Natural killer cell treated with Interleukin-12 subunit alpha and Interleukin-12 subunit beta and Interleukin-15 and Interleukin-18, amount 100 ng/mL, for 72 hours (primary cell): ENCODE data around the gene BMERB1. TPM values are rescaled to one million over a fixed set of nuclear protein-coding genes. Genes with fewer than 3 reads are reported as not detected.

Experiments
- ATAC-seq, 2 donors: fragments of 150-1000 bp; cut with Tn5 transposase in 1 of 2; sonication (Bioruptor Pico), chemical (Tn5 transposase) in 1 of 2; 2 replicates each; pipeline ENCODE4 v1.10.0; 2021
- DNase-seq: peaks from one replicate; pipeline ENCODE4 v3.0.0; 2022; ENCODE audit warnings: low spot score
- H3K27ac Mint-ChIP-seq, 2 donors: 1 replicate in 1 of 2; 2 replicates in 1 of 2; pipeline ENCODE4 v1.8.0; 2022; ENCODE audit warnings: mixed read lengths in 2 of 2, mild to moderate bottlenecking in 1 of 2, moderate library complexity in 1 of 2
- H3K27me3 Mint-ChIP-seq, 2 donors: 1 replicate in 1 of 2; 2 replicates in 1 of 2; pipeline ENCODE4 v1.8.0; 2022; ENCODE audit warnings: mixed read lengths in 2 of 2
- H3K36me3 Mint-ChIP-seq: one replicate; pipeline ENCODE4 v1.8.0; 2022; ENCODE audit warnings: mixed read lengths
- H3K4me1 Mint-ChIP-seq, 2 donors: 1 replicate in 1 of 2; 2 replicates in 1 of 2; pipeline ENCODE4 v1.8.0; 2022; ENCODE audit warnings: low read depth in 2 of 2, mixed read lengths in 2 of 2, mild to moderate bottlenecking in 1 of 2
- H3K4me3 Mint-ChIP-seq: one replicate; pipeline ENCODE4 v1.8.0; 2022; ENCODE audit warnings: mixed read lengths
- H3K9me3 Mint-ChIP-seq: 2 replicates; pipeline ENCODE4 v1.8.0; 2022; ENCODE audit warnings: mixed read lengths
- total RNA-seq, 2 donors: library from RNA; stranded (reverse); gene quantifications; one replicate each; pipeline ENCODE4 v1.2.3, GENCODE V29; 2022

Gene BMERB1
- total RNA-seq, 2 donors from 2014 or later = 5.4 to 7.3 TPM

GRCh38 chr16:15613676-15614075, 179.3 kb downstream of the BMERB1 start:
- H3K27me3 Mint-ChIP-seq = no peaks in the 10 kb centered on the region
- no peak for ATAC-seq
- H3K4me3 Mint-ChIP-seq = no peak overlapping the region
- H3K36me3 Mint-ChIP-seq = peaks cover 37% of the 10 kb centered on the region
- no peak for DNase-seq
- peaks cover 0 to 6% of the 10 kb centered on the region in 2 donors for H3K4me1 Mint-ChIP-seq
- no peaks in the 10 kb centered on the region for H3K9me3 Mint-ChIP-seq
- no peak overlapping the region for H3K27ac Mint-ChIP-seq

- H3K27ac Mint-ChIP-seq = no peak overlapping the region
- no peak overlapping the region for H3K4me3 Mint-ChIP-seq
- no peak for ATAC-seq
- peaks cover 0 to 6% of the 10 kb centered on the region in 2 donors for H3K4me1 Mint-ChIP-seq
- H3K9me3 Mint-ChIP-seq = no peaks in the 10 kb centered on the region
- no peak for DNase-seq
- H3K27me3 Mint-ChIP-seq = no peaks in the 10 kb centered on the region
- peaks cover 31% of the 10 kb centered on the region for H3K36me3 Mint-ChIP-seq
Observed at GRCh38 chr16:15616012-15616411, 181.6 kb downstream of the BMERB1 start.

GRCh38 chr16:15616475-15617165, 182.2 kb downstream of the BMERB1 start:
- H3K27me3 Mint-ChIP-seq = no peaks in the 10 kb centered on the region
- H3K36me3 Mint-ChIP-seq = peaks cover 31% of the 10 kb centered on the region
- H3K4me1 Mint-ChIP-seq = peaks cover 0 to 6% of the 10 kb centered on the region in 2 donors
- DNase-seq (no peak), ATAC-seq (no peak)
- no peaks in the 10 kb centered on the region for H3K9me3 Mint-ChIP-seq
- H3K27ac Mint-ChIP-seq = no peak overlapping the region
- no peak overlapping the region for H3K4me3 Mint-ChIP-seq

- DNase-seq (no peak), ATAC-seq (no peak)
- no peak overlapping the region for H3K4me3 Mint-ChIP-seq
- peak overlapping the region in 1 of 2 donors; percentile 6 for H3K27ac Mint-ChIP-seq
- H3K4me1 Mint-ChIP-seq = peaks cover 0 to 6% of the 10 kb centered on the region in 2 donors
- no peaks in the 10 kb centered on the region for H3K27me3 Mint-ChIP-seq
- H3K36me3 Mint-ChIP-seq = peaks cover 31% of the 10 kb centered on the region
- H3K9me3 Mint-ChIP-seq = no peaks in the 10 kb centered on the region
Observed at GRCh38 chr16:15617901-15618300, 183.5 kb downstream of the BMERB1 start.

- Mint-ChIP-seq H3K4me3 (no peak overlapping the region), H3K27ac (peak overlapping the region in 1 of 2 donors; percentile 6), H3K4me1 (peaks cover 0 to 6% of the 10 kb centered on the region in 2 donors), H3K9me3 (no peaks in the 10 kb centered on the region), H3K27me3 (no peaks in the 10 kb centered on the region), H3K36me3 (peaks cover 31% of the 10 kb centered on the region)
- DNase-seq (no peak), ATAC-seq (no peak)
Observed at GRCh38 chr16:15618392-15618791, 184.0 kb downstream of the BMERB1 start.

- H3K27me3 Mint-ChIP-seq = no peaks in the 10 kb centered on the region
- H3K4me3 Mint-ChIP-seq = no peak overlapping the region
- H3K27ac Mint-ChIP-seq = no peak overlapping the region
- no peak for DNase-seq
- ATAC-seq = no peak
- H3K4me1 Mint-ChIP-seq = peaks cover 0 to 3% of the 10 kb centered on the region in 2 donors
- no peaks in the 10 kb centered on the region for H3K9me3 Mint-ChIP-seq
- H3K36me3 Mint-ChIP-seq = peaks cover 38% of the 10 kb centered on the region
Observed at GRCh38 chr16:15620611-15621195, 186.3 kb downstream of the BMERB1 start.

GRCh38 chr16:15621456-15621855, 187.1 kb downstream of the BMERB1 start:
- peaks cover 38% of the 10 kb centered on the region for H3K36me3 Mint-ChIP-seq
- H3K9me3 Mint-ChIP-seq = no peaks in the 10 kb centered on the region
- H3K27me3 Mint-ChIP-seq = no peaks in the 10 kb centered on the region
- no peak for DNase-seq
- ATAC-seq = no peak
- H3K4me1 Mint-ChIP-seq = peaks cover 0 to 3% of the 10 kb centered on the region in 2 donors
- no peak overlapping the region for H3K27ac Mint-ChIP-seq
- no peak overlapping the region for H3K4me3 Mint-ChIP-seq

- H3K9me3 Mint-ChIP-seq = no peaks in the 10 kb centered on the region
- H3K27ac Mint-ChIP-seq = no peak overlapping the region
- H3K36me3 Mint-ChIP-seq = peaks cover 33% of the 10 kb centered on the region
- no peaks in the 10 kb centered on the region for H3K27me3 Mint-ChIP-seq
- ATAC-seq (no peak), DNase-seq (no peak)
- no peak overlapping the region for H3K4me3 Mint-ChIP-seq
- H3K4me1 Mint-ChIP-seq = peaks cover 0 to 3% of the 10 kb centered on the region in 2 donors
Observed at GRCh38 chr16:15621889-15622288, 187.5 kb downstream of the BMERB1 start.

GRCh38 chr16:15631730-15632409, 197.5 kb downstream of the BMERB1 start:
- Mint-ChIP-seq H3K9me3 (no peaks in the 10 kb centered on the region), H3K4me1 (peaks cover 7 to 16% of the 10 kb centered on the region in 2 donors), H3K36me3 (peaks cover 32% of the 10 kb centered on the region), H3K27me3 (no peaks in the 10 kb centered on the region), H3K27ac (peak overlapping the region in 1 of 2 donors; percentile 58), H3K4me3 (no peak overlapping the region)
- ATAC-seq = no peak
- no peak for DNase-seq

- H3K4me1 Mint-ChIP-seq = peaks cover 20 to 47% of the 10 kb centered on the region in 2 donors
- ATAC-seq (no peak), DNase-seq (no peak)
- H3K36me3 Mint-ChIP-seq = peaks cover 40% of the 10 kb centered on the region
- H3K27me3 Mint-ChIP-seq = no peaks in the 10 kb centered on the region
- H3K4me3 Mint-ChIP-seq = no peak overlapping the region
- peak overlapping the region; percentile 80 to 89 for H3K27ac Mint-ChIP-seq
- H3K9me3 Mint-ChIP-seq = no peaks in the 10 kb centered on the region
Observed at GRCh38 chr16:15635926-15636325, 201.5 kb downstream of the BMERB1 start.

- H3K27ac Mint-ChIP-seq = peak overlapping the region; percentile 80 to 89
- DNase-seq (no peak), ATAC-seq (no peak)
- H3K4me1 Mint-ChIP-seq = peaks cover 24 to 52% of the 10 kb centered on the region in 2 donors
- H3K4me3 Mint-ChIP-seq = peak overlapping the region; percentile 70
- H3K36me3 Mint-ChIP-seq = peaks cover 40% of the 10 kb centered on the region
- H3K9me3 Mint-ChIP-seq = no peaks in the 10 kb centered on the region
- H3K27me3 Mint-ChIP-seq = no peaks in the 10 kb centered on the region
Observed at GRCh38 chr16:15636392-15636873, 202.0 kb downstream of the BMERB1 start.
